Astrocyte of the hippocampus (primary cell): ENCODE measurements around the gene TENT4B.

ENCODE experiments used
- DNase-seq: peaks from one replicate; pipeline ENCODE4 v3.0.0; 2011; ENCODE audit warnings: low read depth, low spot score

TENT4B gene

GRCh38 chr16:50195276-50195675 lies 42.2 kb downstream of the TENT4B start:
- peak; percentile 15 for DNase-seq

GRCh38 chr16:50195756-50196155 lies 42.6 kb downstream of the TENT4B start:
- DNase-seq: no peak

GRCh38 chr16:50197582-50197981 lies 44.5 kb downstream of the TENT4B start:
- DNase-seq: no peak

GRCh38 chr16:50198802-50199403 lies 45.8 kb downstream of the TENT4B start:
- DNase-seq: no peak

- DNase-seq: no peak
Observed at GRCh38 chr16:50201787-50202186, 48.7 kb downstream of the TENT4B start.

GRCh38 chr16:50202926-50203624 lies 50.0 kb downstream of the TENT4B start:
- peak; percentile 89 for DNase-seq

GRCh38 chr16:50203681-50204080 lies 50.6 kb downstream of the TENT4B start:
- DNase-seq: no peak

GRCh38 chr16:50204453-50205108 lies 51.5 kb downstream of the TENT4B start:
- DNase-seq: no peak

GRCh38 chr16:50207652-50208051 lies 54.5 kb downstream of the TENT4B start:
- peak; percentile 71 for DNase-seq

- peak; percentile 29 for DNase-seq
Observed at GRCh38 chr16:50208460-50208931, 55.4 kb downstream of the TENT4B start.

GRCh38 chr16:50209546-50210265 lies 56.6 kb downstream of the TENT4B start:
- DNase-seq: no peak

GRCh38 chr16:50210266-50211038 lies 57.3 kb downstream of the TENT4B start:
- peak; percentile 94 for DNase-seq

GRCh38 chr16:50213939-50214519 lies 60.9 kb downstream of the TENT4B start:
- peak; percentile 73 for DNase-seq

GRCh38 chr16:50215680-50216079 lies 62.6 kb downstream of the TENT4B start:
- no peak for DNase-seq

- DNase-seq: no peak
Observed at GRCh38 chr16:50216231-50216630, 63.1 kb downstream of the TENT4B start.

- no peak for DNase-seq
Observed at GRCh38 chr16:50219402-50219975, 66.4 kb downstream of the TENT4B start.

GRCh38 chr16:50224286-50224685 lies 71.2 kb downstream of the TENT4B start:
- DNase-seq: no peak

- no peak for DNase-seq
Observed at GRCh38 chr16:50227120-50227519, 74.0 kb downstream of the TENT4B start.

GRCh38 chr16:50227665-50228064 lies 74.6 kb downstream of the TENT4B start:
- DNase-seq: no peak

GRCh38 chr16:50228364-50228868 lies 75.3 kb downstream of the TENT4B start:
- DNase-seq: no peak
